Gastroesophageal sphincter (tissue), 3 donors: Measurements from ENCODE around the gene CSMD2.

ENCODE experiments used
- EP300 ChIP-seq: sonication (generic); formaldehyde crosslinking; IDR thresholded peaks from one replicate; pipeline ENCODE4 v1.6.1; 2017; ENCODE audit warnings: antibody characterized with exemption, mild to moderate bottlenecking
- POLR2A ChIP-seq, 2 donors: fragments of 450-650 bp; IDR thresholded peaks; one replicate each; pipeline ENCODE4 v1.6.1; 2017; ENCODE audit warnings: antibody characterized with exemption in 2 of 2, mild to moderate bottlenecking in 2 of 2, moderate library complexity in 1 of 2
- POLR2AphosphoS5 ChIP-seq: sonication (generic); formaldehyde crosslinking; IDR thresholded peaks from one replicate; pipeline ENCODE4 v1.6.1; 2017; ENCODE audit warnings: antibody characterized with exemption
- TF ChIP-seq, protein P1 (sequence below), 4 experiments: fragments of 200-600 bp in 2 of 4; fragments of 450-650 bp in 2 of 4; sonication (generic) in 1 of 4; IDR thresholded peaks; one replicate each; pipeline ENCODE4 v1.5.1; 2017 to 2019; ENCODE audit warnings: antibody characterized with exemption in 4 of 4, mild to moderate bottlenecking in 2 of 4, moderate library complexity in 2 of 4

- TF ChIP-seq POLR2AphosphoS5 = no peak
- no peak for TF ChIP-seq EP300
- TF ChIP-seq, protein P1, sequence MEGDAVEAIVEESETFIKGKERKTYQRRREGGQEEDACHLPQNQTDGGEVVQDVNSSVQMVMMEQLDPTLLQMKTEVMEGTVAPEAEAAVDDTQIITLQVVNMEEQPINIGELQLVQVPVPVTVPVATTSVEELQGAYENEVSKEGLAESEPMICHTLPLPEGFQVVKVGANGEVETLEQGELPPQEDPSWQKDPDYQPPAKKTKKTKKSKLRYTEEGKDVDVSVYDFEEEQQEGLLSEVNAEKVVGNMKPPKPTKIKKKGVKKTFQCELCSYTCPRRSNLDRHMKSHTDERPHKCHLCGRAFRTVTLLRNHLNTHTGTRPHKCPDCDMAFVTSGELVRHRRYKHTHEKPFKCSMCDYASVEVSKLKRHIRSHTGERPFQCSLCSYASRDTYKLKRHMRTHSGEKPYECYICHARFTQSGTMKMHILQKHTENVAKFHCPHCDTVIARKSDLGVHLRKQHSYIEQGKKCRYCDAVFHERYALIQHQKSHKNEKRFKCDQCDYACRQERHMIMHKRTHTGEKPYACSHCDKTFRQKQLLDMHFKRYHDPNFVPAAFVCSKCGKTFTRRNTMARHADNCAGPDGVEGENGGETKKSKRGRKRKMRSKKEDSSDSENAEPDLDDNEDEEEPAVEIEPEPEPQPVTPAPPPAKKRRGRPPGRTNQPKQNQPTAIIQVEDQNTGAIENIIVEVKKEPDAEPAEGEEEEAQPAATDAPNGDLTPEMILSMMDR (IDR thresholded peaks at IDR 0.05) = no peak
- no peak for TF ChIP-seq POLR2A (IDR thresholded peaks at IDR 0.05)
These were observed 47.6 kb upstream of the CSMD2 start for GRCh38 chr1:34212673-34213072.
